Measurements from ENCODE around the gene SIT1.
"Not testable (repeated sequence)": the region's sequence is repeated elsewhere in the genome, so short reads cannot be mapped to it uniquely, and the experiment has no call there.

Gene SIT1

GRCh38 chr9:35643046-35643445, 7.7 kb downstream of the SIT1 start:
- H3K4me1 Mint-ChIP-seq = peaks cover 17% of the 10 kb centered on the region
- peaks cover 17% of the 10 kb centered on the region for H3K36me3 Mint-ChIP-seq (ENCODE audit: low read depth)
- no peak overlapping the region for H3K27ac Mint-ChIP-seq
- H3K9me3 Mint-ChIP-seq = no peaks in the 10 kb centered on the region
- no peaks in the 10 kb centered on the region for H3K27me3 Mint-ChIP-seq (ENCODE audit: low read depth)
- no peak for TF ChIP-seq CTCF (IDR thresholded peaks at IDR 0.05; ENCODE audit: unreplicated experiment in 3 of 3)
- H3K4me3 Mint-ChIP-seq = no peak overlapping the region

- H3K27ac Mint-ChIP-seq; H3K9me3 Mint-ChIP-seq; H3K4me1 Mint-ChIP-seq; H3K27me3 Mint-ChIP-seq (ENCODE audit: low read depth); H3K4me3 Mint-ChIP-seq: not testable (repeated sequence)
- H3K36me3 Mint-ChIP-seq (ENCODE audit: low read depth) = peaks cover 17% of the 10 kb centered on the region
Measured at GRCh38 chr9:35641478-35641877, 9.3 kb downstream of the SIT1 start.

GRCh38 chr9:35640431-35640830, 10.3 kb downstream of the SIT1 start:
- Mint-ChIP-seq H3K4me1 (peaks cover 12% of the 10 kb centered on the region), H3K36me3 (ENCODE audit: low read depth) (peaks cover 17% of the 10 kb centered on the region)
- H3K27me3 Mint-ChIP-seq (ENCODE audit: low read depth); H3K27ac Mint-ChIP-seq; H3K4me3 Mint-ChIP-seq; H3K9me3 Mint-ChIP-seq: not testable (repeated sequence)

GRCh38 chr9:35639631-35640030, 11.1 kb downstream of the SIT1 start:
- H3K27me3 Mint-ChIP-seq (ENCODE audit: low read depth) = no peaks in the 10 kb centered on the region
- no peaks in the 10 kb centered on the region for H3K9me3 Mint-ChIP-seq
- H3K36me3 Mint-ChIP-seq (ENCODE audit: low read depth) = peaks cover 17% of the 10 kb centered on the region
- no peak overlapping the region for H3K27ac Mint-ChIP-seq
- no peak for TF ChIP-seq CTCF (IDR thresholded peaks at IDR 0.05; ENCODE audit: unreplicated experiment in 3 of 3)
- peaks cover 13% of the 10 kb centered on the region for H3K4me1 Mint-ChIP-seq
- no peak overlapping the region for H3K4me3 Mint-ChIP-seq

GRCh38 chr9:35639225-35639624, 11.5 kb downstream of the SIT1 start:
- Mint-ChIP-seq H3K4me1 (peaks cover 10% of the 10 kb centered on the region), H3K36me3 (ENCODE audit: low read depth) (peaks cover 17% of the 10 kb centered on the region)
- H3K4me3 Mint-ChIP-seq; H3K27me3 Mint-ChIP-seq (ENCODE audit: low read depth); H3K27ac Mint-ChIP-seq; H3K9me3 Mint-ChIP-seq: not testable (repeated sequence)

- Mint-ChIP-seq H3K4me1 (peaks cover 10% of the 10 kb centered on the region), H3K36me3 (ENCODE audit: low read depth) (peaks cover 17% of the 10 kb centered on the region)
- not testable (repeated sequence) for H3K9me3 Mint-ChIP-seq; H3K4me3 Mint-ChIP-seq; H3K27me3 Mint-ChIP-seq (ENCODE audit: low read depth); H3K27ac Mint-ChIP-seq
Measured at GRCh38 chr9:35638751-35639150, 12.0 kb downstream of the SIT1 start.

GRCh38 chr9:35637427-35637955, 13.2 kb downstream of the SIT1 start:
- not testable (repeated sequence) for H3K9me3 Mint-ChIP-seq; H3K27ac Mint-ChIP-seq; H3K4me3 Mint-ChIP-seq; H3K27me3 Mint-ChIP-seq (ENCODE audit: low read depth)
- peaks cover 10% of the 10 kb centered on the region for H3K4me1 Mint-ChIP-seq
- peaks cover 17% of the 10 kb centered on the region for H3K36me3 Mint-ChIP-seq (ENCODE audit: low read depth)

- not testable (repeated sequence) for H3K27ac Mint-ChIP-seq; H3K27me3 Mint-ChIP-seq (ENCODE audit: low read depth); H3K9me3 Mint-ChIP-seq; H3K4me3 Mint-ChIP-seq
- H3K36me3 Mint-ChIP-seq (ENCODE audit: low read depth) = peaks cover 17% of the 10 kb centered on the region
- peaks cover 10% of the 10 kb centered on the region for H3K4me1 Mint-ChIP-seq
Measured at GRCh38 chr9:35636877-35637246, 13.9 kb downstream of the SIT1 start.

GRCh38 chr9:35636135-35636876, 14.4 kb downstream of the SIT1 start:
- no peak overlapping the region for H3K27ac Mint-ChIP-seq
- H3K4me3 Mint-ChIP-seq = no peak overlapping the region
- no peaks in the 10 kb centered on the region for H3K9me3 Mint-ChIP-seq
- H3K4me1 Mint-ChIP-seq = peaks cover 10% of the 10 kb centered on the region
- TF ChIP-seq CTCF (IDR thresholded peaks at IDR 0.05; ENCODE audit: unreplicated experiment in 3 of 3) = no peak
- no peaks in the 10 kb centered on the region for H3K27me3 Mint-ChIP-seq (ENCODE audit: low read depth)
- peaks cover 12% of the 10 kb centered on the region for H3K36me3 Mint-ChIP-seq (ENCODE audit: low read depth)
